Raji (cell line): ENCODE results near the gene EIF2S3.

Experiments
- POLR2A ChIP-seq: IDR thresholded peaks from 2 replicates; pipeline ENCODE4 v1.6.1; 2011; ENCODE audit warnings: low read depth, low read length, control low read depth; ENCODE audit not compliant: insufficient read depth

The EIF2S3 gene

DNA sequence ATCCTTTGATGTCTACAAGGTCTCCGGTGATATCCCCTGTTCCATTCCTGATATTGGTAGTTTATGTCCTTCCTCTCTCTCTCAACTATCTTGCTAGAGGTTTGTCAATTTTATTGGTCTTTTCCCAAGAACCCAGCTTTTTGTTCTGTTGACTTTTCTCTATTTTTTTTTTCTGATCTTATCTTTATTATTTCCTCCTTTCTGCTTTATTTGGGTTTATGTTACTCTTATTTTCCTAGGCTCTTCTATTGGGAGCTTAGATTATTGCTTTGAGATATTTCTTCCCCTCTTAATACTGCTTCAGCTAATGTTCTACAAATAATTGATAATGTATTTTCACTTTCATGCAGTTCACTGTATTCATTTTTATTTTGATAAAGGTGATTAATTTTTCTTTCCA is 44.2 kb downstream of the EIF2S3 start:
- TF ChIP-seq POLR2A = no peak

DNA sequence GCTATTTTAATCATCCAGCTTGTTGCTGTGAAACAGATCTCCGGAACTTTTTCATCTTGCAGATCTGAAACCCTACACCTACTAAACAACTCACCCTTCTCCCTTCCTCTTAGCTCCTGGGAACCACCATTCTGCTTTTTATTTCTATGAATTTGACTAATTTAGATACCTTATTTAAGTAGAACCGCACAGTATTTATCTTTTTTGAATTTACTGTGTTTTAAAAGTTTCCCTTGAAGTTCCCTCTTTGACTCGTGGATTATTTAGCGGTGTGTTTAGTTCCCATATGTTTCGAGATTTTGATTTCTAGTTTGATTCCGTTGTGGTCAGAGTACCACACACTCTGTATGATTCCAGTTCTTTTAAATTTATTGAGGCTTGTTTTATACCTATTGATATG is 44.6 kb downstream of the EIF2S3 start:
- no peak for TF ChIP-seq POLR2A

DNA sequence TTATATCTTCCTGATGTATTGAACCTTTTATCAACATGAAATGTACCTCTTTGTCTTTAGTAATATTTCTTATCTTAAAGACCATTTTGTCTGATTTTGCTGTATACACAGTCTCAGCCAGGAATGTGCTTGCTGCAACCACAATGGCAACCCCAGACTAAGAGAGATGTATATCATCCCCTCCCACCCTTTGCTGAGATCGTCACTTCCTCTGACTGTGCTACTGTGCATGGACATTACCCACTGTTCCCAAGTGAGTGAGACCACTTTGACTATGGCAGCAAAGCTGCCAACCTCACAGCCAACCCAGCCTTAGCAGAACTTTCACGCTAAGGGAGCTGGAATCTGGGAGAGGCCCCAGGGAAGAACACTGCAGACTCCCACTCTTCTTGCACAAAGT is 46.0 kb downstream of the EIF2S3 start:
- TF ChIP-seq POLR2A = no peak

DNA sequence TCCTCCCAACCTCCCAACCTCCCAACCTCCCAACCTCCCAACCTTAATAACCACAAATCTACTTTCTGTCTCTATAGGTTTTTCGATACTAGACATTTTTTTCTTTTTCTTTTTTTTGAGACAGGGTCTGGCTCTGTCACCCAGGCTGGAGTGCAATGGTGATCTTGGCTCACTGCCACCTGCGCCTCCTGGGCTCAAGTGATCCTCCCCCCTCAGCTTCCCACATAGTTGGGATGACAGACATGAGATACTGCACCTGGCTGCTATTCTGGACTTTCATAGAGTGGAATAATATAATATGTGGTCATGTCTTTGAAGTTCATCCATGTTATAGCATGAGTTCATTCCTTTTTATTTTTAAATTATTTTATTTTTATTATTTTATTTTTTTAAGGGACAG is 55.3 kb downstream of the EIF2S3 start:
- no peak for TF ChIP-seq POLR2A

DNA sequence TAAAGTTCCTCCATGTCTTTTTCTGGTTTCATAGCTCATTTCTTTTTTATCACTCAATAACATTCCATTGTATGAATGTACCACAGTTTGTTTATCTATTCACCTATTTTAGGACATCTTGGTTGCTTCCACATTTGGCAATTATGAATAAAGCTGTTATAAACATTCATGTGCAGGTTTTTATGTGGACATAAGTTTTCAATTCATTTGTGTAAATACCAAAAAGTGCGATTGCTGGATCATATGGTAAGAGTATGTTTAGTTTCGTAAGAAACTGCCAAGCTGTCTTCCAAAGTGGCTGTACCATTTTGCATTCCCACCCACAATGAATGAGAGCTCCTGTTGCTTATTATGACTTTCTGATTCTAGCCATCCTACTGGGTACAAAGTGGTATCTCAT is 58.4 kb downstream of the EIF2S3 start:
- no peak for TF ChIP-seq POLR2A

DNA sequence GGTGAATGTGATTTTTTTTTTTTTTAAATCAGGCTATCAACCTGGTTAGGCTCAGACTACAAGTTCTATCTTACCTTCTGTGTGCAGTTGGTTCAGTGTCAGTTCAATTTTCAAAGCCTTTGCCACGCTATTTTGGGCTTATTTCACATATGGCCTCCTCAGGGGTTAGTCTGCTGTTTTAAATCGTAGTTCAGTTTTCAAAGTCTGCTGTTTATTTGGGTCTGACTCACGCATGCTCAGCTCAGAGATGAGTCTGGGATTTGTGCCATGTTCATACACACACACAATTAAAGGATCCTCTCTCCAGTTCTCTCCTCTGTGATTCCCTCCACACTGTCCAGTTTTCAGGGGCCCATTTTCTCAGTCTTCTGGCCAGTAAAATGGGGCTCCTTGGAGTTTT is 62.5 kb downstream of the EIF2S3 start:
- no peak for TF ChIP-seq POLR2A

DNA sequence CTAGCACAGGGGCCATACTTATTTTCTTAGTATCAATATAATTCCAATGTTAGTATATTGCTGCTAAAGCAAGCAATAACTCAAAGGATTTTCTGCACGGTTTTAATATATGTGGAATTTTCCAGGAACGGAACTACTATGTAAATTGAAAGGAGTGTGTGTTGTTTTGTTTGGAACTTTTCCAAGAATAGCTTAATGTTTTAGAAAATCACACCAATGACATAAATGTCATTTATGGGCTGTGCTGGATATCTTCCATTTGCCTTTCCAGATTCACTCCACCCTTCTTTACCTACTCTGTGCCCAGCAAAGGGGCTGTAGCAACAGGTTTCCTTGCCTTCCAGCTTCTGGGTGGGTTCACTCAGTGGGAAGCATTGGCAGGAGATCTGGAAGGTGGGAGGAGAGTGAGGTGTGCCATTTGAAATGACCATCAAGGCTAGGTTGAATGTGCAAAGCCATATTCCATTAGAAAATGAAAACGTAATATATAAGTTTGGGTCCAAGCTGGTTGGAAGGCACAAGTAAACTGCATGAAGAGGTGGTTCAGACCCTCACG is 69.6 kb downstream of the EIF2S3 start:
- TF ChIP-seq POLR2A = no peak

DNA sequence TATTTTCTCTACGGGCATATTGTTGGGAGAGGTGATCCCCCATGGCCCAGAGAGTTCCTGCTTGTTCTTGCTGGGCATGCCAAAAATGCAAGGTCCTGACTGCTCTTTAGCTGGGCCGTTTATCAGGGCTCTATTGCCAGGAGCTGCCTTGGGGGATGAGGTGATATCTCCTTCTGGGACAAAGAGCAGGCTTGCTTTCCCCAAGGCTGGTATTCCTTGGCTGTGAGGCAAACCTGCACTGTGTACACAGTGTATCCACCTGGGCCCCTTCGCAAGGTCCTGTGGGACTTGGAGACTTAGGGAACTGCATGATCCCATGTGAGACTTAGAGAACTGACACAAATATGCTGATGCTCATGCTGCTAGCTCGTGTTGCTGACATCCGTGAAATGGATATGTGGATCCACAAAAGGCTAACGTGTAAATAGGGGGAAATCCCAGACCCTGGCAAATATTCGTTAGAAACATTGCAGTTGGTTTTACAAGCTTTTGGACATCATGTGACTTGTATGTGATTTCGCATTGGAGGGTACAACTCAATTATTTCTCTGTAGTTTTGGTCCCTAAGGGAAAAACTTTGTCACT is 70.4 kb downstream of the EIF2S3 start:
- TF ChIP-seq POLR2A = no peak
